Measurements from ENCODE around the gene SERPINE1. TPM values are rescaled to one million over a fixed set of nuclear protein-coding genes. Genes with fewer than 3 reads are reported as not detected.

The SERPINE1 gene
- total and polyA plus RNA-seq, 2 experiments from 2014 or later: 0.97 to 1.2 TPM

GRCh38 chr7:101169110-101169837 is 42.4 kb downstream of the SERPINE1 start:
- Histone ChIP-seq H2AFZ (peak overlapping the region; percentile 47; the same call in 1 of the 2 replicates), H3K27me3 (ENCODE audit: insufficient read depth) (peaks cover 94% of the 10 kb centered on the region), H3K27ac (ENCODE audit: low read depth) (no peak overlapping the region), H3K4me3 (peak overlapping the region; percentile 76), H4K20me1 (replicated peaks; ENCODE audit: insufficient read depth) (peaks cover 10% of the 10 kb centered on the region; the same call in 1 of the 2 replicates), H3F3A (replicated peaks; ENCODE audit: low read depth) (peaks cover 19% of the 10 kb centered on the region), H3K79me2 (replicated peaks; ENCODE audit: insufficient read depth) (no peaks in the 10 kb centered on the region), H3K4me1 (ENCODE audit: insufficient read depth) (peaks cover 67% of the 10 kb centered on the region), H3K36me3 (ENCODE audit: insufficient read depth) (no peaks in the 10 kb centered on the region), H3K9me2 (ENCODE audit: insufficient read depth) (no peaks in the 10 kb centered on the region), H3K4me2 (peak overlapping the region; percentile 98)
- Mint-ChIP-seq H3K9me3 (peaks cover 4% of the 10 kb centered on the region; the same call in 2 of the 3 replicates), H3K27me3 (ENCODE audit: insufficient read depth, low read depth, poor library complexity) (peaks cover 96% of the 10 kb centered on the region), H3K4me1 (peaks cover 65% of the 10 kb centered on the region), H3K27ac (no peak overlapping the region), H3K36me3 (ENCODE audit: low read depth) (no peaks in the 10 kb centered on the region; the same call in 2 of the 3 replicates), H3K4me3 (peak overlapping the region; percentile 60)
- ATAC-seq: no peak
- TF ChIP-seq NANOG (IDR thresholded peaks at IDR 0.05; ENCODE audit: borderline replicate concordance) (no peak), ZNF114 (CRISPR knock-in tag; IDR thresholded peaks at IDR 0.05) (no peak), ZNF331 (CRISPR knock-in tag; IDR thresholded peaks at IDR 0.05; ENCODE audit: low read depth) (no peak), REST (IDR thresholded peaks at IDR 0.05; ENCODE audit: unreplicated experiment) (no peak), JUNB (IDR thresholded peaks at IDR 0.05; ENCODE audit: unreplicated experiment) (no peak), ETS1 (IDR thresholded peaks at IDR 0.05) (no peak), CREB1 (CRISPR knock-in tag; IDR thresholded peaks at IDR 0.05; ENCODE audit: low read depth) (no peak), STAT1 (IDR thresholded peaks at IDR 0.05; ENCODE audit: unreplicated experiment) (no peak), EZH2 (IDR thresholded peaks at IDR 0.05; ENCODE audit: low read depth, unreplicated experiment) (no peak), POLR2AphosphoS5 (IDR thresholded peaks at IDR 0.05; ENCODE audit: low read depth) (no peak), EZH2phosphoT487 (IDR thresholded peaks at IDR 0.05; ENCODE audit: unreplicated experiment) (no peak)
- TF ChIP-seq, protein P1, sequence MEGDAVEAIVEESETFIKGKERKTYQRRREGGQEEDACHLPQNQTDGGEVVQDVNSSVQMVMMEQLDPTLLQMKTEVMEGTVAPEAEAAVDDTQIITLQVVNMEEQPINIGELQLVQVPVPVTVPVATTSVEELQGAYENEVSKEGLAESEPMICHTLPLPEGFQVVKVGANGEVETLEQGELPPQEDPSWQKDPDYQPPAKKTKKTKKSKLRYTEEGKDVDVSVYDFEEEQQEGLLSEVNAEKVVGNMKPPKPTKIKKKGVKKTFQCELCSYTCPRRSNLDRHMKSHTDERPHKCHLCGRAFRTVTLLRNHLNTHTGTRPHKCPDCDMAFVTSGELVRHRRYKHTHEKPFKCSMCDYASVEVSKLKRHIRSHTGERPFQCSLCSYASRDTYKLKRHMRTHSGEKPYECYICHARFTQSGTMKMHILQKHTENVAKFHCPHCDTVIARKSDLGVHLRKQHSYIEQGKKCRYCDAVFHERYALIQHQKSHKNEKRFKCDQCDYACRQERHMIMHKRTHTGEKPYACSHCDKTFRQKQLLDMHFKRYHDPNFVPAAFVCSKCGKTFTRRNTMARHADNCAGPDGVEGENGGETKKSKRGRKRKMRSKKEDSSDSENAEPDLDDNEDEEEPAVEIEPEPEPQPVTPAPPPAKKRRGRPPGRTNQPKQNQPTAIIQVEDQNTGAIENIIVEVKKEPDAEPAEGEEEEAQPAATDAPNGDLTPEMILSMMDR (conservative IDR thresholded peaks at IDR 0.05; ENCODE audit: low read depth in 2 of 2): no peak
- TF ChIP-seq, protein P2, sequence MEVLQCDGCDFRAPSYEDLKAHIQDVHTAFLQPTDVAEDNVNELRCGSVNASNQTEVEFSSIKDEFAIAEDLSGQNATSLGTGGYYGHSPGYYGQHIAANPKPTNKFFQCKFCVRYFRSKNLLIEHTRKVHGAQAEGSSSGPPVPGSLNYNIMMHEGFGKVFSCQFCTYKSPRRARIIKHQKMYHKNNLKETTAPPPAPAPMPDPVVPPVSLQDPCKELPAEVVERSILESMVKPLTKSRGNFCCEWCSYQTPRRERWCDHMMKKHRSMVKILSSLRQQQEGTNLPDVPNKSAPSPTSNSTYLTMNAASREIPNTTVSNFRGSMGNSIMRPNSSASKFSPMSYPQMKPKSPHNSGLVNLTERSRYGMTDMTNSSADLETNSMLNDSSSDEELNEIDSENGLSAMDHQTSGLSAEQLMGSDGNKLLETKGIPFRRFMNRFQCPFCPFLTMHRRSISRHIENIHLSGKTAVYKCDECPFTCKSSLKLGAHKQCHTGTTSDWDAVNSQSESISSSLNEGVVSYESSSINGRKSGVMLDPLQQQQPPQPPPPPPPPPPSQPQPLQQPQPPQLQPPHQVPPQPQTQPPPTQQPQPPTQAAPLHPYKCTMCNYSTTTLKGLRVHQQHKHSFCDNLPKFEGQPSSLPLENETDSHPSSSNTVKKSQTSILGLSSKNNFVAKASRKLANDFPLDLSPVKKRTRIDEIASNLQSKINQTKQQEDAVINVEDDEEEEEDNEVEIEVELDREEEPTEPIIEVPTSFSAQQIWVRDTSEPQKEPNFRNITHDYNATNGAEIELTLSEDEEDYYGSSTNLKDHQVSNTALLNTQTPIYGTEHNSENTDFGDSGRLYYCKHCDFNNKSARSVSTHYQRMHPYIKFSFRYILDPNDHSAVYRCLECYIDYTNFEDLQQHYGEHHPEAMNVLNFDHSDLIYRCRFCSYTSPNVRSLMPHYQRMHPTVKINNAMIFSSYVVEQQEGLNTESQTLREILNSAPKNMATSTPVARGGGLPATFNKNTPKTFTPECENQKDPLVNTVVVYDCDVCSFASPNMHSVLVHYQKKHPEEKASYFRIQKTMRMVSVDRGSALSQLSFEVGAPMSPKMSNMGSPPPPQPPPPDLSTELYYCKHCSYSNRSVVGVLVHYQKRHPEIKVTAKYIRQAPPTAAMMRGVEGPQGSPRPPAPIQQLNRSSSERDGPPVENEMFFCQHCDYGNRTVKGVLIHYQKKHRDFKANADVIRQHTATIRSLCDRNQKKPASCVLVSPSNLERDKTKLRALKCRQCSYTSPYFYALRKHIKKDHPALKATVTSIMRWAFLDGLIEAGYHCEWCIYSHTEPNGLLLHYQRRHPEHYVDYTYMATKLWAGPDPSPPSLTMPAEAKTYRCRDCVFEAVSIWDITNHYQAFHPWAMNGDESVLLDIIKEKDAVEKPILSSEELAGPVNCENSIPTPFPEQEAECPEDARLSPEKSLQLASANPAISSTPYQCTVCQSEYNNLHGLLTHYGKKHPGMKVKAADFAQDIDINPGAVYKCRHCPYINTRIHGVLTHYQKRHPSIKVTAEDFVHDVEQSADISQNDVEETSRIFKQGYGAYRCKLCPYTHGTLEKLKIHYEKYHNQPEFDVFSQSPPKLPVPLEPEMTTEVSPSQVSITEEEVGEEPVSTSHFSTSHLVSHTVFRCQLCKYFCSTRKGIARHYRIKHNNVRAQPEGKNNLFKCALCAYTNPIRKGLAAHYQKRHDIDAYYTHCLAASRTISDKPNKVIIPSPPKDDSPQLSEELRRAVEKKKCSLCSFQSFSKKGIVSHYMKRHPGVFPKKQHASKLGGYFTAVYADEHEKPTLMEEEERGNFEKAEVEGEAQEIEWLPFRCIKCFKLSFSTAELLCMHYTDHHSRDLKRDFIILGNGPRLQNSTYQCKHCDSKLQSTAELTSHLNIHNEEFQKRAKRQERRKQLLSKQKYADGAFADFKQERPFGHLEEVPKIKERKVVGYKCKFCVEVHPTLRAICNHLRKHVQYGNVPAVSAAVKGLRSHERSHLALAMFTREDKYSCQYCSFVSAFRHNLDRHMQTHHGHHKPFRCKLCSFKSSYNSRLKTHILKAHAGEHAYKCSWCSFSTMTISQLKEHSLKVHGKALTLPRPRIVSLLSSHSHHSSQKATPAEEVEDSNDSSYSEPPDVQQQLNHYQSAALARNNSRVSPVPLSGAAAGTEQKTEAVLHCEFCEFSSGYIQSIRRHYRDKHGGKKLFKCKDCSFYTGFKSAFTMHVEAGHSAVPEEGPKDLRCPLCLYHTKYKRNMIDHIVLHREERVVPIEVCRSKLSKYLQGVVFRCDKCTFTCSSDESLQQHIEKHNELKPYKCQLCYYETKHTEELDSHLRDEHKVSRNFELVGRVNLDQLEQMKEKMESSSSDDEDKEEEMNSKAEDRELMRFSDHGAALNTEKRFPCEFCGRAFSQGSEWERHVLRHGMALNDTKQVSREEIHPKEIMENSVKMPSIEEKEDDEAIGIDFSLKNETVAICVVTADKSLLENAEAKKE (CRISPR knock-in tag; IDR thresholded peaks at IDR 0.05): no peak
- peak; percentile 48 for DNase-seq (ENCODE audit: low spot score)

All from GM23338 (cell line).